Activated T-cell treated with anti-CD3 and anti-CD28 coated beads, Interleukin-2, amount 50 U/mL, for 1 hour (primary cell): ENCODE measurements around the gene ITGAE.
"Not testable (repeated sequence)": the region's sequence is repeated elsewhere in the genome, so short reads cannot be mapped to it uniquely, and the experiment has no call there.

Experiments
- DNase-seq: peaks from one replicate; pipeline ENCODE4 v3.0.0-alpha.2; 2020

The ITGAE gene

DNA sequence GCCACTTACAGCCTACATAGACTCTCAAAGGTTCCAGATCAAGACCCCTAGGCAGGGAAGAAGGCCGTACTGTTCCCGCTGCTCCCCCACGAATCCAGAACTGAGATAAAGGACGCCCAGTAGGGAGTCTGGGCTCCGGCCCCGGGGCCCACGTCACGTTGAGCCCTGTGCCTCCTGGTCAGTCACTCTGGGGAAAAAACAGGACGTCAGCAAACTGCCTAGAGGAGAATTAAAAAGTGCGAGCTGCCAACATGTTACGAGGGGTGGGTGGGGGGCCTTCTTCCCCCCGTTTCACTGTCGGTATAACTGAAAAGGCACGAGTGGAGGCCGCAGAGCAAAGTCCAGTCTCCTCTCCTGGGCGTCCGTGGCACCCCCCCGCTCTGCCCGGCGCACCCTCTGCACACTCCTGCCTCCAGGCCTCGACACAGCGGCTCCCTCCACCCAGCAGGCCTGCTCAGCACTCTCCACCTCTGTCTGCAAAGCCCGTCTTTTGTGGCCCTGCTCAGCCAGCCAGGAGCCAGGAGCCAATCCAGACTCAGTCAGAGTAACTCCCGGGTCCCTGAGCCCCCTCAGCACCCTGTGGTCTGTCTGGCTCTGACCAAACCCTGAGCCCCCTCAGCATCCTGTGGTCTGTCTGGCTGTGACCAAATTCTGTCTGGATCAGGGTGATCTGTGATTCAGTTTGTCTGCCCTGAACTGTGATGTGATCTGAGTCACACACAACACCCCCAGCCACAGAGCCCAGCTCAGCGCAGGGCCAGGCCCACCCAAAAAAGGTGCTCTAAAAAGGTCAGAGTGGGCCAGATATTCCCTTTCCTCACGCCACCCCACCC lies 6.2 kb downstream of the ITGAE start:
- peak; percentile 63 for DNase-seq

DNA sequence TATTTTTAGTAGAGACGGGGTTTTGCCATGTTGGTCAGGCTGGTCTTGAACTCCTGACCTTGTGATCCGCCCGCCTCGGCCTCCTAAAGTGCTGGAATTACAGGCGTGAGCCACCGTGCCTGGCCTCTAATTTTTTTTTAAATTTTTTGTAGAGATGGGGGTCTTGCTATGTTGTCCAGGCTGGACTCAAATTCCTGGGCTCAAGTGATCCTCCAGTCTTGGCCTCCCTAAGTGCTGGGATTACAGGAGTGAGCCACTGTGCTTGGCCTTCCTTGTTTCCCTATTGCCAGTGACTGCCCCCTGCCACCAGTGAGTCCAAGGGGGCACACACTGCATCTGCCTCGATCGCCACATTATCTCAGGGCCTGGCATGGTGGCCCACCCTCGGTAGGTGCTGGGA lies 6.8 kb downstream of the ITGAE start:
- DNase-seq: not testable (repeated sequence)

DNA sequence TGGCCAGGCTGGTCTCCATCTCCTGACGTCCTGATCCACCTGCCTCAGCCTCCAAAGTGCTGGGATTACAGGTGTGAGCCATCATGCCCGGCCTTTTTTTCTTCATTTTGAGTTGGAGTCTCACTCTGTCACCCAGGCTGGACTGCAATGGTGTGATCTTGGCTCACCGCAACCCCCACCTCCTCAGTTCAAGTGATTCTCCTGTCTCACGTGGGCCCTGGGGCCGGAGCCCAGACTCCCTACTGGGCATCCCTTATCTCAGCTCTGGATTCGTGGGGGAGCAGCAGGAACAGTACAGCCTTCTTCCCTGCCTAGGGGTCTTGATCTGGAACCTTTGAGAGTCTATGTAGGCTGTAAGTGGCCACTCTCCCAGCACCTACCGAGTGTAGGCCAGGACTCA lies 7.7 kb downstream of the ITGAE start:
- not testable (repeated sequence) for DNase-seq

DNA sequence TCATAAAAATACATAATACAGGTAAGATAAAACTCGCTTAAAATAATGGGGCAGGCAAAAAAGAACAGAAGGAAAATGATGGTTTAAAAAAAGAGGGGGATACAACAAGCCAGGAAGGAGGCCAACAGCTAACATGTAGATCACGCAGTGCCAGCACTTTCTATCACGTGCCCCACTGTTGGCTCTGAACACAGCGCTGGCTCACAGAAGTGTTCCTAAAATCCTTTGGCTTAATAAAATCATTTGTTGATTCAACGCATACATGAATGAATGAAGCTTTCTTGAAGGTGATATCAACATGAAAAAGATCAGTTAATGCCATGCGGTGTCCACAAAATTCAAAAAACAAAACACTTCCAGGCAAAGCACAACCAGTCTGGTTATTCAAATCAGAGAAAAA lies 8.5 kb downstream of the ITGAE start:
- DNase-seq: no peak

DNA sequence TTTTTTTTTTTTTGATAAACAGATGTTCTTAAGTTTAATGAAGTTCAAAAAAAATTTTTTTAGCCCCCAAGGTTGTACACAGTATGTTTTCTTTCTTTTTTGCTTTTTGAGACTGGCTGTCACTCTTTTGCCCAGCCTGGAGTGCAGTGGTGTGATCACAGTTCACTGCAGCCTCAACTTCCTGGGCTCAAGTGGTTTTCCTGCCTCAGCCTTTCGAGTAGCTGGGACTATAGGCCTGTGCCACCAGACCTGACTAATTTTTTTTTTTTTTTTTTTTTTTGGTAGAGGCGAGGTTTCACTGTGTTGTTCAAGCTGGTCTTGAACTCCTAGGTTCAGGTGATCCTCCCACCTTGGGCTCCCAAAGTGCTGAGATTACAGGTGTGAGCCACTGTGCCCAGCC lies 12.8 kb downstream of the ITGAE start:
- no peak for DNase-seq

DNA sequence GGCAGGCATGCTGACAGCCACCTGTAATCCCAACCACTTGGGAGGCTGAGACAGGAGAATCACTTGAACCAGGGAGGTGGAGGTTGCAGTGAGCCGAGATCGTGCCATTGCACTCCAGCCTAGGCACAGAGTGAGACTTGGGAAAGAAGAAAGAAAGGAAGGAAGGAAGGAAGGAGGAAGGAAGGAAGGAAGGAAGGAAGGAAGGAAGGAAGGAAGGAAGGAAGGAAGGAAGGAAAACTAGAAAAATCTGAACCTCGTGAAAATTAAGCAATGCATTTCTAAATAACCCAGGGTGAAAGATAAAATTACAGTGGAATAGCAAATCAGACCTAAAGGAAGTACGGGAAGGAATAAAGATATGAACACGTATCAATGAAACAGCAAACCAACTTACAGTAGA lies 15.7 kb downstream of the ITGAE start:
- DNase-seq: not testable (repeated sequence)

DNA sequence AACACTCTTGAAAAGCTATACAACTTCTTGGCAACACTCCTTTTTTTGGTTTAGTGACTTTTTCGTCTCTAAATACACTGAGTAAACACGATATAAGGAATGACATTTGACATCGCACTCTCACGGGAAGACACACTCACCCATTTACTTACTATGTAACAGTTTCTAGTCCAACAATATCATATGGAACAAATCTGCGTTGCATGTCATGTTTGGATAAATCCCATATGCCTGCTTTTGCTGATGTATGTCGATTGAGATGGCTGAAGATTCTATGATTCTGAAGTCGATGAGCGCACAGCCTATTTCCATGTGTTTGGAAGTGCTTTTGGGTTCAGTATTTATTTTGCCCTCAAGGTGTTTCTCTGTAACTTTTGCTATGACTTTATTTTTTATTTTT lies 18.2 kb downstream of the ITGAE start:
- no peak for DNase-seq

DNA sequence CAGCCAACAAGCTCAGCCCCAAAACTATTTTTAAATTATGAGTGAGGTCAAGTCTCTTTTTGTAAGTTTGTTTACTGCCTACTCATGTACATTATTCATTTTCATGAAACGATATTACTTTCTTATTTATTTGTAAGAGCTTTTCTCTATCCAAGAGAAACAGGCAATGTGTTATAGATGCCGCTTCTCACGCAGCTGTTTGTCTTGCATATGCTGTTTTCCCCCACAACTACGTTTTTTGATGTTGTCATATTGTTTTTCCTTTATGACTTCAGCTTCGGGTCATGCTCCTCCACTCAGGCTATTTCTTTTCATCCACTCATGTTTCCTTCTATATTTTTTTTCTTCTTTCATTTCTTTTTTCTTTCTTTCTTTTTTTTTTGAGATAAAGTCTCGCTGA lies 20.0 kb downstream of the ITGAE start:
- no peak for DNase-seq

DNA sequence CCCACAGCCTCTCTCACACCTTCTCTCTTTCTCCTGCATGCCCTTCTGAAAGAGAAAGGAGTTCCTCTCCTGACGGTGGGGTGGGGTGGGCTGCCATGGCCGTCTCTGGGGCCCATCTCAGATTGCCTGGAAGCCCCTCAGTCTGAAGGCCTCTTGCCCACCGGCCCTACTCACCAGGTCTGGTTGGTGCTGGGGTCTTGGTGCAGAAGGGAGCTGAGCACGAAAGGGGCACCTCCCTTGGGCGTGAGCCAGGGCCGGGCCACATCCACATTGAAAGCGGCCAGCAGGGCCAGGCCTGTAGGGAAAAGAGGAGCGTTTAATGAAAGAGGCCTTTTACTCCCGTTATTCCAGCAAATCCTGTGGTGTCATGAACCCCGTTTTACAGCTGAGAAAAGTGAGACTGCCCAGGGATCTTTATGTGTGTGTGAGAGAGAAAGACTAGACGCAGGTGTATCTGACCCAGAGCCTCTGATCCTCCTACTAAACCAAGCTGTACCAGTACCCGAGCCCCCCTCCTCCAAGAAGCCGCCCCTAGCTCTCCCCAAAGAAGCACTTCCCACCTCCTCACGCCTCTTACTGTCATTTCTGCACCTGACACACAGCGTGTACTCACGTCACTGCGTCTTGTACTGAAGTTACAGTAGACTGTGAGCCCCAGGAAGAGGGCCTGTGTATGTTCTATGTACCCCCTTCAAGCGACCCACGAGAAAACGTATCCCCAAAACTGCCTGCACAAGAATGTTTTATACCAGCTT lies 23.4 kb downstream of the ITGAE start:
- DNase-seq: no peak

DNA sequence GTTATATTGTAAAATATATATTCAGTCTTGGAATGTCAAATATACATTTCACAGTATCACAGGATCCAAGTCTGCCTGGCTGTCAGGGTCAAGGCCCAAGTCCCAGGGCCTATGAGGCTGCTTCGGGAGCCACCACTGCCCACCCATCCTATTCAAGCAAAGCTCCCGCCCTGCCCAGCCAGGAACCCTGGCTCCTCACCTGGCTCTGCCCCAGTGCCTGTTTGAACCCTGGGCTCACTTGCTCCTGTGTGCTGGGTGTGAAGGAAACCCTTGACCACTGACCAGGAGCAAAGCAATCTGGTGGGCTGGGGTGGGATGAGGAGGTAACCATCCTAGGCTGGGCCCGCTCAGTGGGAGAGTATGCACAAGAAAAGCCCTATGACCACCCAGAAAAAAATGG lies 27.0 kb downstream of the ITGAE start:
- no peak for DNase-seq

DNA sequence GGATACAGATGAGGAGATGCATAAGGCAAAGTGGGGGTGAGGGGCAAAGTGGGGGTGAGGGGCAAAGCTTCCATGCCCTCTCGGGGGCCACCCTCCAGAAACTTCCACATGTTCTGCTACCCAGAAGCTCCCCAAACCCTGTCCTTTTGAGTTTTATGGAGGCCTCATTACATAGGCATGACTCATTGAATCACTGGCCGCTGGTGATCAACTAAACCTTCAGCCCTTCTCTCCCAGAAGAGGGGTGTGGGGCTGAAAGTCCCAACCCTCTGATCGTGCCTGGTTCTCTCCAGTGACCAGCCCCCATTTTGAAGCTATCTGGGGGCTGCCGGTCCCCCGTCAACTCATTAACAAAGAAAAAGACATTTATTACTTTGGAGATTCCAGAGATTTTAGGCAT lies 27.5 kb downstream of the ITGAE start:
- DNase-seq: no peak

DNA sequence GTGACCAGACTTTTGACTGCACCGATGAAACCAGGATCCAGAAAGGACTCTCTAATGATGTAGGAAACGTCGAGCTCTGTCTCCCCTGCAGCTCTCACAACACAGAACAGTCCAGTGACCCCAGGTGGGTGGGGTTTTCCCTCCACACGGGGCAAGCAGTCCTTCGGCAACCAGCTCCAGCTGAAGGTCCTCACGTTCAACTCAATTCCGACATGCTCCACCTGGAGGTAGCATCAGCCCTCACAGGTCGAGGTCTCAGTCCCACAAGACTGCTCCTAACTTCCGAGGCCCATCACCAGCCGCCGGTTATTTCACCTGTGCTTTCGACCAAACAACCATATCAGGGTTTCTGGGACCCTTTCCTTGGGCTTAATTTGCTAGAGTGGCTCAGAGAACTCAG lies 28.2 kb downstream of the ITGAE start:
- DNase-seq: no peak

DNA sequence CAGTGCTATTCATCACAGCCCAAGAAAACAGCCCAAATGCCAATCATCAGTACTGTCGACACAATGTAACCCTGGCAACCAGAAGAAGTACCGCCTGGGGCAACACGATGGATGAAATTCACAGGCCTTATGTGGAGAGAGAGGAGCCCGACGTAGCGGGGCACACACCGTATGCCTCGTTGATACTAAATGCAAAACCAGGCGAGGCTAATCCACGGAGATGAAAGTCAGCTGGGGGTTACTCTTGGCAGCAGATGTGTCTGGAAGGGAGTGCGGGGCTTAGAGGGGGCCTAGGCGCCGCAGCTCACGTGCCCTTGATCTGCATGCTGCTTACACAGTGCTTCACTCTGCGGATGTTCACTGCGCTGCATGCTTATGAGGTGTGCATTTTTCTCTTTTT lies 29.8 kb downstream of the ITGAE start:
- peak; percentile 56 for DNase-seq

DNA sequence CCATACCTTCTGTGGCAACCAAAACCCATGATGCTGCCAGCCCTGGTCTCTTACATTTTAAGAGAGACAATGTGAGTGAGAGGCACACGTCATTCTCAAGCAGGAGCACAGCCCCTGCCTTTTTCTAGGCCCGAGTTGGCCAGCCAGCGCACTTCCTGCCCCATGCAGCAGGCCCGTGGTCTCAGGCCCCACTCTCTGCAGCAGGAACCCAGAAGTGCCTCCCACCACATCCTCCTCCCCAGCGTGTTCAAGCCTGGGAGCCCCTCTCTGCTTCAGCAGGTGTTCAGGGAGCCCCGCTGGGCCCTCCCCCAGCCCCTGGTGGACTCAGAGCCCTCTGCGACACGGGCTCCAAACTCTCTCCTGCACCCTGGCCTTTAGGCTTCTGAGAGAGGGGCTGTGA lies 30.5 kb downstream of the ITGAE start:
- DNase-seq: peak; percentile 53

DNA sequence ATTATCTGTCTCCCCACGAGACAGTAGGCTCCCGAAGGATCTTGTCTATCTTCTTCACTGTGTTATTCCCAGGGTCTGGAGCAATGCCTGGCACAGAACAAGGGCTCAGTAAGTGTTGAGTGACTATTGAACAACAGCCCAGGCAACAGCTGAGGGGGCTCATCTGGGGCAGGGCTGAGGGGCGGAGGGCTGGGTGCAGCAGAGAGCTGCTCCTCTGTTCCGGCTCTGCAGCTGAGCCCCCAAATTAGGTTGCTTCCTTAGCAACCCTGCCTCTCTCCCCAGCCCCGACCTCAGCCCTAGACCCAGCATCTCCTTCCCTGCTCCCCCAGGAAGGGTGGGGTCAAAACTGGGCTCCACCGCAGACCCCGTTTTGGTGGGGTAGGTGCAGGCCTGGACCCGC lies 32.2 kb downstream of the ITGAE start:
- no peak for DNase-seq

DNA sequence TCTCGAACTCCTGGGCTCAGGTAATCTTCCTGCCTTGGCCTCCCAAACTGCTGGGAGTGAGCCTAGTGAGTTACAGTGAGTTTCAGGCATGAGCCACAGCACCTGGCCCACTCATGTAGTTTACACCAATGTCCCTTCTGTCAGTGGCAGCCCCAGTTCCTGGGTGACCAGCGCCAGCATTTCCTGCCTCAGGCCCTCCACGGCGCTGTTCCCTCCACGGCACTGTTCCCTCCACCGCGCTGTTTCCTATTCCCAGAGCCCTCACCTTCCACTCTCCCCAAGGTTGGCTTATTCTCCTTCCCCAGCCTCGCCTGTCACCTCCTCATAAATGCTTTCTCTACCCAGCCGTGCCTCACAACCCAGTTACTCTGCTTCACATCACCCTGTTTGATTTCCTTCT lies 32.6 kb downstream of the ITGAE start:
- no peak for DNase-seq

DNA sequence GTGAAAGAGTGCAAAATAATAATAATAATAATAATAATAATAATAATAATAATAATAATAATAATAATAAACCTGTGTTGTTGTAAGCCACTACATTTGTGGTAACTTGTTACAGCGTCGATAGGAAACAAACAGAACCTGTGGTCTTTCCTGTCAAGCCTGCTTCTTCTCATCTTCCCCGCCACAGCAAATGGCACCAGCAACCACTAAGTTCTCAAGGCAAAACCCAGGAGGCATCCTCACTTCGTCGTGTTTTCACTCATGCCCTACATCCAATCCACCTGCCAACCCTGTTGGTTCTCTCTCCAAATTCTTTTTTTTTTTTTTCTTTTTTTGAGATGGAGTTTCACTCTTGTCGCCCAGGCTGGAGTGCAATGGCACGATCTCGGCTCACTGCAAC lies 34.2 kb downstream of the ITGAE start:
- no peak for DNase-seq

DNA sequence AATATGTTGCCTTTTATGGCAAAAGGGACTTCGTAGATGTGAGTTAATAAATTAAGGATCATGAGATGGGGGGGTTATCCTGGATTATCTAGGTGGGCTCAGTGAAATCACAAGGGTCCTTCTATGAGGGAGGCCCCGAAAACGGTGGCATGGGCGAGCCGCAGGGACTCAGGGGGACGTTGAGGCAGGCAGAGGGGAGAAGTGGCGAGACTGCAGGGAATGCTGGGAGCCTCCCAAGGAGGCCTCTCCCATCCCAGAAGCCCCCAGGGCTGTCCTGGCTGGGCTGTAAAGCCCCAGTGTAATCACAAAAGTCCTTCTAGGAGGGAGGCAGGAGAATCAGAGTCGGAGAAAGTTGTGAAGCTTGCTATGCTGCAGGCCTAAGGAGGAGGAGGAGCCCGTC lies 35.0 kb downstream of the ITGAE start:
- no peak for DNase-seq

DNA sequence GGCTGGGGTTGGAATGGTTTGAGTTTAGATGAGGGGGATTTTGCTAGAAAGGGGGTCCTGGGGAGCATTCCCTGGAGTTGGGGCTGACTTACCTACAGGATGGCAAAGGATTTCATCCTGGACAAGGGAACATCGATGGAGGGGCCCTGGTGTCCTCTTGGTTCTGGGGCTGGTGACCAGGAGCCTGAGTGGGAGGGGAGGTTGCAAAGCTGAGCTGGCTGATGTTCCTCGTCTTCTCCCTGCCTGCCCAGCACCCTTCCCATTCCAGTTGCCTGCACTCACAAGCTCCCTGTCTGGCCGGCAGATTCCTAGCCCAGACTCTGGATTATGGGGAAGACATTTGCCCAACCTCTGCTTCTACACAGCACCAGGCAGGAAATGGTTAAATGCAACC lies 37.2 kb downstream of the ITGAE start:
- DNase-seq: no peak

DNA sequence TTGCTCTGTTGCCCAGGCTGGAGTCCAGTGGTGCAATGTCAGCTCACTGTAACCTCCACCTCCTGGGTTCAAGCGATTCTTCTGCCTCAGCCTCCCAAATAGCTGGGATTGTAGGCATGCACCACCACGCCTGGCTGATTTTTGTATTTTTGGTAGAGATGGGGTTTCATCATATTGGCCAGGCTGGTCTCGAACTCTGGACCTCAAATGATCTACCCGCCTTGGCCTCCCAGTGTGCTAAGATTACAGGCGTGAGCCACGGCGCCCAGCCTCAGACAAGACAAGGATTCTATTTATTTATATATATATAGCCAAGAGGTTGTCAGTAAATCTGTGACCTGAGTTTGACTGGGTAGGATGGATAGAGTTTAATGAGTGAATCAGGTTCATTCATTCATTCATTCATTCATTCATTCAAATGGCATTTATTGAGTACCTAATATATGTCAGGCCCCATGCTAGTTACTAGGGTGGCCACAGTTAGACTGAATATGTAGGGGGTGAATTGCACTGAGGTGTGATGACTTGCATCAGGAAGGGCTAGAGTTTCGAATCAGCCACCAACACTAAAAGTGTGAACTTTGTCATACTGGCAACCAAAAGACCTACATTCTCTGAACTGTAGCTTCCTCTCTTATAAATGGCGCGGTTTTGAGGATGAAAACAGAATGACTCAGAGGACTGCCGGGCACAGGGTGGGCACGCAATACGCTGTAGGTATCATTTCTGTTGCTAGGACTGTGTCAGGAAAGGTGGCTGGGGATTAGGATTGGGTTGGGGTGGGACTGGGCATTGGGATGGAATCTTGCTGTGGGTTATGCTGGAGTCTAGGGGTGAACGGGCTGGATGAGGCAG lies 37.8 kb downstream of the ITGAE start:
- DNase-seq: no peak

DNA sequence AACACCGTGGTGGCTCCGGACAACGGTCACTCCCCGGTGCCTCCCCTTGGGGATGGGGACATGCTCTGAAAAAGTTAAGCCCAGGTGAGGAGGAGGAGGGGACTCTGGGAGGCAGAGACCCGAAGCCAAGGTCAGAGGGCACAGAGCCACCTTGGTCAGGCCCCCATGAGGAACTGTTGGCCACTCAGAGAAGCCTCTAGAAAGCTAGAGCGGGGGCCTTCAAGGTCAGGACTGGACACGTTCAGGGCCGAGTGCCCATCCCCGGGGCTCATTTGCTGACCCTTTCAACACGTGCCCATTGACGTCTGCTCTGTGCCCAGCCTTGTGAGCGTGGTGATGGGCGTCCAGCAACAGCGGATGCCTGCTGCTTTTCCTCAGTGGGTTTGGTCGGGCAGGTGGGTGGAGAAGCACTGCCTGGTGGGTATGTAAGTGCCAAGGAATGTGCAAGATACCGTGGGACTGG lies 39.0 kb downstream of the ITGAE start:
- no peak for DNase-seq

DNA sequence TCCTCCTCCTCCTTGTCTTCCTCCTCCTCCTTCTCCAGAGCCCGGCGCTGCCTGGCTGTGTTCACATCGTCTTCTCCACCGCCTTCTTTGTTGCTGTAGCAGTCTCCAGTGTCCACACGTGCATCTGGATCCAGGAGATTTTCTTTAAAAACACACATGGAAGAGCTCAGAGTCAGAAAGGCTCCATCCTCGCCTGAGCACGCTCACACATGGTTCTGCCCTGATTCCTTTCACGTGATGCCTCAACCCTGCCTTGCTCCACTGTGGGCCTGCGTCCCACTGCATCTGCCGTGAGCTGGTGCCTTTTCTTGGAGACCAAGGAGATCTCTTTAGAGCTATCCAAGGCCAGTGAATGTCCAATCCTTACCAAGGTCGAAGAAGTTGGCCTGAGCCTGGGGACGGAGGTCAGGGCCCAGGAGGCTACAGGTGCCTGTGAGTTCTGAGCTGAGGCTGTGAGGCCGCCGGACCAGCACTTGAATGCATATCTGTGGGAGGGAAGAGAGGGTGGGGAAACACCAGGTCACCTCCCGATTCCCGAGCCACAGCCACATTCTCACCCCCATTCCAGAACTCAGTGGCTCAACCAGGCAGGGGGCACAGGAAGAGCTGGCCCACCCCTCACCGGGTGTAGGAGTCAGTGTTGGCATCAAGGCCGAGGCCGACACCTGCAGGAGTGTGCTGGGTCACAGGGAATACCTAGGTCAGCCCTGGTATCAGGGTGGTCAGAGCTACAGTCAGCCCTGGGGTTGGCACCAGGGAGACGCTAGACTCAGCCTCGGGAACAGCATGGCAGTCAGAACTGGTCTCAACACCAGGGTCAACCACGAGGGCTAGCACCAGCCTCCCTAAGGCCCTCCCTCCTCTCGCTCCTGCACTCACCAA lies 39.7 kb downstream of the ITGAE start:
- DNase-seq: no peak
